Neutrophil (primary cell): ENCODE results near the gene IFIT1.
"Not testable (repeated sequence)": the region's sequence is repeated elsewhere in the genome, so short reads cannot be mapped to it uniquely, and the experiment has no call there.

Experiments used
- H3K27ac ChIP-seq: fragments of 200-600 bp; sonication (generic); 2 replicates; pipeline ENCODE4 v1.5.1; 2016; ENCODE audit warnings: mild to moderate bottlenecking, moderate library complexity
- H3K27me3 ChIP-seq: fragments of 200-600 bp; sonication (generic); 2 replicates; pipeline ENCODE4 v1.6.0; 2016; ENCODE audit warnings: mild to moderate bottlenecking
- H3K36me3 ChIP-seq: fragments of 200-600 bp; sonication (generic); 2 replicates; pipeline ENCODE4 v1.5.1; 2017
- H3K4me1 ChIP-seq, 2 experiments: fragments of 200-600 bp in 1 of 2; sonication (generic) in 1 of 2; 1 replicate in 1 of 2; 2 replicates in 1 of 2; pipeline versions ENCODE4 v1.5.1 to v1.6.1; 2013 to 2016; ENCODE audit warnings: low read depth in 1 of 2, low read length in 1 of 2, mild to moderate bottlenecking in 1 of 2, moderate library complexity in 1 of 2; ENCODE audit not compliant: control insufficient read depth in 1 of 2, insufficient read depth in 1 of 2
- H3K4me3 ChIP-seq, 2 experiments: fragments of 200-600 bp in 1 of 2; sonication (generic) in 1 of 2; 1 replicate in 1 of 2; 2 replicates in 1 of 2; pipeline ENCODE4 v1.5.1; 2013 to 2016; ENCODE audit warnings: low read depth in 1 of 2, low read length in 1 of 2, mild to moderate bottlenecking in 1 of 2, moderate library complexity in 1 of 2
- H3K9me3 ChIP-seq: fragments of 200-600 bp; sonication (generic); 2 replicates; pipeline ENCODE4 v1.5.1; 2016
- TF ChIP-seq, protein P1 (sequence below): fragments of 200-600 bp; sonication (generic); IDR thresholded peaks from 2 replicates; pipeline ENCODE4 v1.5.1; 2016; ENCODE audit warnings: antibody characterized with exemption

Gene IFIT1

DNA sequence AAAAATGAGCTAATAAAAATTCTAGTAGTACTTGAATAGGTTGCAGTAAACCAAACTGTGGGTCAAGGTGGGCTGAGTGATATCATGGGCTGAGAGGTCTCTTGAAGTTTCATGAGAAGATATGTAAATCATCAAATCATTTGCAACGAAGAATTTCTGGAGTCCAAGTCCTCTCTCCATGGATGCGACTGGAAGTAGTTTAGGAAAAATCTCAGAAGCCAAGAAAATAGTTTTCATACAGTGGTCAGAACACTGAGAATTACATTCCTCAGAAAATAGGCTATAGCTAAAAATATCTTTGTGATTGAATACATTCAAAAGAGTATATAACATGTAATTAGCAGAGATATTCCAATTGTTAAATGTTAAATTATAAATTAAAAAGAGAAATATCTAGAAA, 3.6 kb upstream of the IFIT1 start:
- H3K27me3 ChIP-seq = no peaks in the 10 kb centered on the region
- peaks cover 37 to 45% of the 10 kb centered on the region in 2 experiments for H3K4me1 ChIP-seq
- no peak overlapping the region for H3K27ac ChIP-seq
- H3K36me3 ChIP-seq = no peaks in the 10 kb centered on the region
- TF ChIP-seq, protein P1, sequence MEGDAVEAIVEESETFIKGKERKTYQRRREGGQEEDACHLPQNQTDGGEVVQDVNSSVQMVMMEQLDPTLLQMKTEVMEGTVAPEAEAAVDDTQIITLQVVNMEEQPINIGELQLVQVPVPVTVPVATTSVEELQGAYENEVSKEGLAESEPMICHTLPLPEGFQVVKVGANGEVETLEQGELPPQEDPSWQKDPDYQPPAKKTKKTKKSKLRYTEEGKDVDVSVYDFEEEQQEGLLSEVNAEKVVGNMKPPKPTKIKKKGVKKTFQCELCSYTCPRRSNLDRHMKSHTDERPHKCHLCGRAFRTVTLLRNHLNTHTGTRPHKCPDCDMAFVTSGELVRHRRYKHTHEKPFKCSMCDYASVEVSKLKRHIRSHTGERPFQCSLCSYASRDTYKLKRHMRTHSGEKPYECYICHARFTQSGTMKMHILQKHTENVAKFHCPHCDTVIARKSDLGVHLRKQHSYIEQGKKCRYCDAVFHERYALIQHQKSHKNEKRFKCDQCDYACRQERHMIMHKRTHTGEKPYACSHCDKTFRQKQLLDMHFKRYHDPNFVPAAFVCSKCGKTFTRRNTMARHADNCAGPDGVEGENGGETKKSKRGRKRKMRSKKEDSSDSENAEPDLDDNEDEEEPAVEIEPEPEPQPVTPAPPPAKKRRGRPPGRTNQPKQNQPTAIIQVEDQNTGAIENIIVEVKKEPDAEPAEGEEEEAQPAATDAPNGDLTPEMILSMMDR = no peak
- no peak overlapping the region for H3K4me3 ChIP-seq
- H3K9me3 ChIP-seq = no peaks in the 10 kb centered on the region

DNA sequence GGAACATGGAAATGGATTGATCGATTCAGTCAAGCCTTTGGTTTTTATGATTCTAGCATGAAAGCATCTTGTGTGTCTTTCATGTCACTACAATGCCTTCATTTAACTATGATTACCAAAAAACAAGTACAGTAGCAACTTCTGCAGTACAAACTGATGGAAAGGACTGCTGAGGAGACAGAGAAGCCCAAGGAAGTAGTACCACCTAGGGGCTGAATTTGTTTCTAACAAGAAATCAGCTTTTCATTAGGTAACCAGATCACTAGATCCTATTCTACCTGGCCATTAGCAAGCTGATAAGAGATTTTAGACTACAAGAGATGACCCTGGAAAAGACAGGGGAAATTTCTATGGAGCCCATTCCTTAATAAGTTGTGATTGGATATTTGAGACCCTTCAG, 3.2 kb upstream of the IFIT1 start:
- no peaks in the 10 kb centered on the region for H3K36me3 ChIP-seq
- no peaks in the 10 kb centered on the region for H3K27me3 ChIP-seq
- H3K4me3 ChIP-seq = no peak overlapping the region
- TF ChIP-seq, protein P1 = no peak
- H3K9me3 ChIP-seq = no peaks in the 10 kb centered on the region
- H3K4me1 ChIP-seq = peaks cover 36 to 44% of the 10 kb centered on the region in 2 experiments
- no peak overlapping the region for H3K27ac ChIP-seq

DNA sequence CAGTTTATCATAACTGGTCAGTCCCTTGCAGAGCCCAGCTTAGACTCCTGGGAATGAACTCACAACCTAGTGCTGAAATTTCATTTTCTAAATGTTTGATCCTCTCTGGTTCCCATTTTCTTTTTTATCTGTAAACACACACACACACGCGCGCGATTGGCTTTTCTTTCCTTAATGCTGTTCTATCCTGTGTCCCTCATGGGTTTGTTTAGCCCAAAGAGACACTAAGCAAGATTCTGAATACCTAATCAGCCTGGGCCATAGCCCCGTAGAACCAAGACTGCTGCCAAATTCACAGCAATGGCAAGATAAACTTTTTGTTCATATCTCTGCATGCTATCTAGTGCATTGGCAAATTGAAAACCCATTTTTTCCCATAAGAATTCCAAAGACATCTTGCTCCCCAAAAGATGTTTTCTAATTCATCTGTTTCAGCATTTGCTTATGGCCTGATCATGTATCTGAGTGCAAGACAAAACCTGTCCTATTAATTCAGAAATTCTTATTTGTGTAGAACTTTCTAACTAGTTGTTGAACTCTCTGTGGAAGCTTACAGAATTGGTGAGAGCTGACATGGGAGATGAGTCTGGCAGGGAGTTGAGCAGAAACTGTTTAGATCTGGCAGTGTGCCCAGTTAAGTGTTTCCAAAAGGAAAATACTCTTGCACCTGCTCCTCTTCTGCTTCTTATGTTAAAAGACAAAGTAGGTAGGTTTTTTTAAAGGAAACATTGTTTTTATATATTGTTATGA, 1.8 kb upstream of the IFIT1 start:
- Histone ChIP-seq H3K36me3 (no peaks in the 10 kb centered on the region), H3K27me3 (no peaks in the 10 kb centered on the region), H3K4me1 (peaks cover 22 to 30% of the 10 kb centered on the region in 2 experiments), H3K9me3 (no peaks in the 10 kb centered on the region), H3K27ac (no peak overlapping the region), H3K4me3 (no peak overlapping the region)
- TF ChIP-seq, protein P1 = no peak

DNA sequence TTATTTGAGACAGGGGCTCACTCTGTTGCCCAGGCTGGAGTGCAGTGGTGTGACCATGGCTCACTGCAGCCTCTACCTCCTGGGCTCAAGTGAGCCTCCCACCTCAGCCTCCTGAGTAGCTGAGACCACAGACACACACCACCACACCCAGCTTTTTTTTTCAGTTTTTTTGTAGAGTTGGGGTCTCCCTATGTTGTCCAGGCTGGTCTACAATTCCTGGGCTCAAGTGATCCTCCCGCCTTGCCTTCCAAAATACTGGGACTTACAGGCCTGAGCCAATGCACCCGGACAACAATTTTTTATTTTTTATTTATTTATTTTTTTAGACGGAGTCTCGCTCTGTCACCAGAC, 1.2 kb upstream of the IFIT1 start:
- not testable (repeated sequence) for H3K36me3 ChIP-seq, H3K27me3 ChIP-seq, H3K9me3 ChIP-seq, H3K27ac ChIP-seq, H3K4me3 ChIP-seq
- peaks cover 22 to 28% of the 10 kb centered on the region in 2 experiments for H3K4me1 ChIP-seq

DNA sequence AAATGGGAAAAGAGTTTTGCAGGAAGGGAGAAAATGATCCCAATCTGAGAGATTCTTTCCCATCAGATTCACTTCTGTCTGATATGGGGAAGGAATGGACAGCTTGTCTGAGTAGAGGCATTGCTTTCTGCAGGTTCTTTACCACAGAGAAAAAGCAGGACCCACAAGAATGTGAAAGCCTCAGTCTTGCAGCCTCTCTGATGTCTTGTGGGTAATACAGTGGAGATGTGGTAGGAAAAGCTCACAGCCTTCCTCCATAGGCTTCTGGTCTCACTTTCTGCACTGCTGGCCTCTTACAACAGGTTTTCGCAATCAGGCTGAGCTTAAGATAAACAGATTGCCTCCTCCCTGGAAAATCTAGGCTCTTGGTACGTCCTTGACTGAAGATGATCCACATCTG, 551 bp downstream of the IFIT1 start:
- Histone ChIP-seq H3K27ac (peak overlapping the region; percentile 79), H3K9me3 (no peaks in the 10 kb centered on the region), H3K4me3 (peak overlapping the region; percentile 62 to 67), H3K4me1 (peaks cover 22 to 28% of the 10 kb centered on the region in 2 experiments), H3K36me3 (no peaks in the 10 kb centered on the region), H3K27me3 (no peaks in the 10 kb centered on the region)
- TF ChIP-seq, protein P1 = no peak

DNA sequence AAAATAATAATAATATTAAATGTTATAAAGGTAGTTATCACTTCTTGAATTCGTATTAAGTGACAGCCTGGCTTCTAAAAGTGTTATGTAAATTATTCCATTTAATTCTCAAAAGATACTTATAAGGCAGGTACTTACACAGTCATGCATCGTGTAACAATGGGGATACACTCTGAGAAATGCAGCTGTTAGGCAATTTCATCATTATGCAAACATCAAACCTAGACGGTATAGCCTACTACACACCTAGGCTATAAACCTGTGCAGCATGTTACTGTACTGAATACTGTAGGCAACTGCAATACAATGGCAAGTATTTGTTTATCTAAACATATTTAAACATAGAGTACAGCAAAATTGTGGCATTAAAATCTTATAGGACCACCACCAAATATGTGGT, 1.5 kb downstream of the IFIT1 start:
- TF ChIP-seq, protein P1 = no peak
- Histone ChIP-seq H3K4me3 (peak overlapping the region; percentile 62 to 67), H3K36me3 (no peaks in the 10 kb centered on the region), H3K9me3 (no peaks in the 10 kb centered on the region), H3K4me1 (peaks cover 22 to 28% of the 10 kb centered on the region in 2 experiments), H3K27ac (peak overlapping the region; percentile 79), H3K27me3 (no peaks in the 10 kb centered on the region)
